Activated naive CD4-positive, alpha-beta T cell treated with Interleukin-2 at 50 U/mL for 16 hours (primary cell): ENCODE data around the gene KCNAB2.
A peak's percentile ranks its signal among the peaks of the same experiment; 100 is the strongest.

ENCODE experiments used
- DNase-seq: peaks from one replicate; pipeline ENCODE4 v3.0.0-alpha.2; 2020

KCNAB2 gene

GRCh38 chr1:6033986-6034749 is 11.5 kb upstream of the KCNAB2 start:
- peak; percentile 44 for DNase-seq

- DNase-seq, result no peak
These were observed 11.0 kb upstream of the KCNAB2 start for GRCh38 chr1:6034750-6035096.

- no peak for DNase-seq
These were observed 10.4 kb upstream of the KCNAB2 start for GRCh38 chr1:6035303-6035702.

GRCh38 chr1:6035719-6036118 is 10.0 kb upstream of the KCNAB2 start:
- DNase-seq, result no peak

GRCh38 chr1:6037338-6037762 is 8.3 kb upstream of the KCNAB2 start:
- no peak for DNase-seq

- no peak for DNase-seq
These were observed 7.1 kb upstream of the KCNAB2 start for GRCh38 chr1:6038603-6039002.

GRCh38 chr1:6039031-6039430 is 6.7 kb upstream of the KCNAB2 start:
- DNase-seq, result no peak

- DNase-seq, result no peak
These were observed 5.2 kb upstream of the KCNAB2 start for GRCh38 chr1:6040444-6040843.

- DNase-seq, result no peak
These were observed 4.8 kb upstream of the KCNAB2 start for GRCh38 chr1:6040861-6041415.

- DNase-seq, result peak; percentile 16
These were observed 4.1 kb upstream of the KCNAB2 start for GRCh38 chr1:6041432-6042062.

- DNase-seq, result no peak
These were observed 2.1 kb upstream of the KCNAB2 start for GRCh38 chr1:6043561-6043960.

- no peak for DNase-seq
These were observed 1.1 kb upstream of the KCNAB2 start for GRCh38 chr1:6044481-6045109.

GRCh38 chr1:6045110-6045502 is 582 bp upstream of the KCNAB2 start:
- DNase-seq, result no peak

- no peak for DNase-seq
These were observed 591 bp downstream of the KCNAB2 start for GRCh38 chr1:6046279-6046678.

GRCh38 chr1:6048179-6048867 is 2.6 kb downstream of the KCNAB2 start:
- no peak for DNase-seq

GRCh38 chr1:6049419-6049818 is 3.7 kb downstream of the KCNAB2 start:
- DNase-seq, result no peak

- DNase-seq, result no peak
These were observed 5.7 kb downstream of the KCNAB2 start for GRCh38 chr1:6051423-6051822.

GRCh38 chr1:6052543-6053205 is 7.0 kb downstream of the KCNAB2 start:
- peak; percentile 45 for DNase-seq

- DNase-seq, result no peak
These were observed 7.5 kb downstream of the KCNAB2 start for GRCh38 chr1:6053206-6053546.

- DNase-seq, result no peak
These were observed 8.9 kb downstream of the KCNAB2 start for GRCh38 chr1:6054596-6054995.

GRCh38 chr1:6056572-6056948 is 10.9 kb downstream of the KCNAB2 start:
- DNase-seq, result no peak

GRCh38 chr1:6057170-6057845 is 11.6 kb downstream of the KCNAB2 start:
- no peak for DNase-seq
